ENCODE measurements around the gene BLNK.
"Not testable (repeated sequence)": the region's sequence is repeated elsewhere in the genome, so short reads cannot be mapped to it uniquely, and the experiment has no call there.

GRCh38 chr10:96189505-96189904, 81.9 kb downstream of the BLNK start:
- TF ChIP-seq RAD21 (CRISPR knock-in tag; conservative IDR thresholded peaks at IDR 0.05 in 1 of 2, IDR thresholded peaks at IDR 0.05 in 1 of 2); ARID4B (CRISPR knock-in tag; IDR thresholded peaks at IDR 0.05); CTCF (IDR thresholded peaks at IDR 0.05 in 2 of 3, conservative IDR thresholded peaks at IDR 0.05 in 1 of 3; ENCODE audit: insufficient read depth in 2 of 3, low read depth in 1 of 3, low read length in 3 of 3); SRSF1 (IDR thresholded peaks at IDR 0.05; ENCODE audit: low read depth, low read length); ZNF511 (CRISPR knock-in tag; IDR thresholded peaks at IDR 0.05); THAP12 (CRISPR knock-in tag; IDR thresholded peaks at IDR 0.05); ZNF644 (tag; IDR thresholded peaks at IDR 0.05; ENCODE audit: low read depth): not testable (repeated sequence)

All from K562 (cell line).